IPS-11a (cell line): ENCODE measurements around the gene RSPO3.
A peak's percentile ranks its signal among the peaks of the same experiment; 100 is the strongest.

Experiments
- H3K4me3 ChIP-seq: one replicate; pipeline ENCODE4 v1.5.1; 2013; ENCODE audit warnings: low read depth, low read length, control low read depth

RSPO3 gene

GRCh38 chr6:127110712-127111111 is 7.8 kb upstream of the RSPO3 start:
- no peak overlapping the region for H3K4me3 ChIP-seq

GRCh38 chr6:127111526-127111925 is 6.9 kb upstream of the RSPO3 start:
- H3K4me3 ChIP-seq: no peak overlapping the region

DNA sequence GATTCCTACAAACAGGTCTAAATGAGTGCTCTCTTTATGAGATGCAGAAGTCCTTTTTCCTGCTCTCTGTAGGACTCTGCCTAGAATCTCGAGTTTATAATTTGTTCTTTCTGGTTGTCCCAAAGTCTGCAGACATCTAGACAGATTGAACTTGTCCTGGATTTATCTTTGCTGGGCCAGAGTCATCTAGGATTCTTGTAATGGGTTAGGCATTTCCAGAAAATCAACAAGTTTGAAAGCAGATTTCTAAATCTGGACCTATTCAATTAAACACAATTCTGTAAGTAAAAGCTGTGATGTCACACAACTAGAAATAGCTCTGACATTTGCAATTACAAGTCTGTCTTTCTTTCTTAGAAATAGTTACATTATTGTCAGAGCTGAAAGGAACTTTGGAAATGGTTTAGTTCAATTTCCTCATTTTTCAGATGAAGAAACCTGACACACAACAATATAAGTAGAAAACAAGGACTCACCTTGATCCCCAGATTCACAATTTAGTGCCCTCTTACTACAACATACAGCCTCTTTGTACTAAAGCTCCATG is 4.2 kb upstream of the RSPO3 start:
- no peak overlapping the region for H3K4me3 ChIP-seq

DNA sequence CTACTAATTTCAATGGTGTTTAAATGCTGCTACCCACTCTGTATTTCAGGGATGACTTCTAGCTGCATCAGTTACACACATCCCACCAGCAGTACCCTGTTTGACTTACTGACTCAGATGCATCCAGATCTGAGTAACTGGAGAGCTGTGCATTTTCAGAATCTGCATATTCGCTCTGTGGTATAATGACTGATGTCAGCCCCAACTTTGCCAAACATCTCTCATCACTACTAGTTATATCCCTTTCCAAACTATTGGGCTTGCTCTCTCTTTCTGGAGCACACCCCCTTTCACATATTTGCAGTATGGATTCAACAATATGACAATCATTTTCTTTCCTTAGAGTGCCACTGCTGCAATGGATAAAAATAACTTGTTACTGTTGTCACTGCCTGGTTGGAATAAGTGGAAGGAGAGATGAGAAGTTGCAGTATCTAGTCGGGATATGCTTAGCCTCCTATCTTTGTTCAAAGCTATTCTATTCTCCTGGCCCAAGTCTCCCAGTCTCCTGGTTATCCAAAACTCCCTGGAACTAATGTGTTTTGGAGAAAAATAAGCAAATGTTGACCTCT is 3.3 kb upstream of the RSPO3 start:
- H3K4me3 ChIP-seq: no peak overlapping the region

DNA sequence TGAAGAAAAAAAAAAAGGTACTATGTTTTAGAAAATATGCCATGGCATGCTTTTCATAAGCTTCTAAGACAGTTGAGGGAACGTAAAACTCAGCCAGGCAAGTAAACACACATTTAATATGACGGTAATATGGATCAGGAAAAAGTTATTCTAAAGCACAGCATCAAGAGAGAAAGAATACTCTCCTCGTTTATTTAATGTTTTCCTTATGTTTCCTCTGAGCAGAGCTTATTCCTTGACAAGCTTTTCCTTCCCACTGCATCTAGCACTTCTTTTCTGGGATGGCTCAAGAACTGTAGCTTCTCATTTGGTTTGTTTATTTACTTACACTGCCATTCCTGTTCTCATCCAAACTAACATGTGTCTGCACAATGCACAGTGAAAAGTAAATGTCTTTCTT is 2.7 kb upstream of the RSPO3 start:
- H3K4me3 ChIP-seq: no peak overlapping the region

DNA sequence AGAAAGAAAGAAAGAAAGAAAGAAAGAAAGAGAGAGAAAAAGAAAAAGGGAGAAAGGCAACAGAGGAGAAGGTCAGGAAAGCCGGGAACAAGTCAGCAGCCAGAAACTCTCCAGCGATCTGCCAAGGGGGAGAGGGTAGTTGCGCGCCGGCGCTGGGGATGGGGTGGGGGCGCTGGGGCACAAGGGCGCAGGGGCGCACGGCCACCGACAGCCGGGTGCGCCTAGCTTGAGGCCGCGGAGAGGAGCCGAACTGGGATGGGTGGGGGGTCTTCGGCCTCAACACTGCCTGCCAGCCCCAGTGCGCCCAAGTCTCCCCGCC is 533 bp upstream of the RSPO3 start:
- peak overlapping the region; percentile 63 for H3K4me3 ChIP-seq

DNA sequence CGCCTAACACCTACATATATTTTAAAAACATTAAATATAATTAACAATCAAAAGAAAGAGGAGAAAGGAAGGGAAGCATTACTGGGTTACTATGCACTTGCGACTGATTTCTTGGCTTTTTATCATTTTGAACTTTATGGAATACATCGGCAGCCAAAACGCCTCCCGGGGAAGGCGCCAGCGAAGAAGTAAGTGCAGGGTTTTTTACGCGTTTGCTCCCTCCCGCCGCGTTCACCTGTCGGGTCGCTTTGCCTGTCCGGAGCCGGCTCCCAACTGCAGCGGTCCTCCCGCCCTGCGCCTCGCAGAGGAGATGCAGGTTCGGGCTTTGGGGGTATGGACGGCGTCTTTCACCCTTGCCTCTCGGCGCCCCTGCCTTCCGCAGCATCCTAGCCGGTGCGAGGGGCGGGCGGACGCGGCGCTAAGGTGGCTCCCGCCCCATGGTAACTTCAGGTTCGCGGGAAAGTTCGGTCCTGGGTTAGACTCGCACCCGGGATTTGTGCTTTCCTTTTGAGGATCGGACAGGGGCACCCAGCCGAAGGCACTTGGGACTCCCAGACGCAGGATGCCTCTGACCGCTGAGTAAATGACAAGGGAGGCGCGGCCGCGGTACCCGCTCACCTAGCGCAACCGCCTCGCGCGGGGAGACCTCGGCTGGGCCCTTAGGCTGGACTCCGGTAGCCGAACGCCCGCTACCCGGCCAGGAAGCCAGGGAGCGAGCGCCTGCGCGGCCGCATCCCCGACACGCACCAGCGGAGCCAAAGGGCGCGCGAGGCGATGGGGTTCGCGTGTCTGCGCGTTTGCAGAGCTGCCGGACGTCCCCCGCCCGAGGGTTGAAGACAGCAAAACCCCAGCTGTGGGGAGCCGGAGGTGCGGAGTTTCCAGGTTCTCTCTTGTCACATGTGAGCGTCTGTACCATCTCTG is 891 bp downstream of the RSPO3 start:
- peak overlapping the region; percentile 49 for H3K4me3 ChIP-seq

- H3K4me3 ChIP-seq: peak overlapping the region; percentile 49
Measured at GRCh38 chr6:127120023-127120786, 1.7 kb downstream of the RSPO3 start.

- H3K4me3 ChIP-seq: no peak overlapping the region
Measured at GRCh38 chr6:127120787-127121636, 2.5 kb downstream of the RSPO3 start.

DNA sequence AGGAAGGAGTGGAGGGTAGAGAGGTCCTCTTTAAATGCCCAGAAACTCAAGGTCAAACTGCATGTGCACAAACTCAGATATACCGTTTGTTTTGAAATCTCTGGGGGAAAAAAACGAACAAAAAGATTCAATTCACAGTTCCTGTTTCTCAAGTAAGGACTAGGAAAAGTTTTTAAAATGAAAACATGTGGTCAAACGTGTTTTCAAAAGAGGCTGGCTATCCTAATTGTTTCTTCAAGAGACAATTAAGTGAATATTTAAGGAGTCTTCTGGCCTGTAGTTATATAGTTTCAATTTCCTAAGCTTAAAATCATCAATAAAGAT is 3.1 kb downstream of the RSPO3 start:
- no peak overlapping the region for H3K4me3 ChIP-seq

- no peak overlapping the region for H3K4me3 ChIP-seq
Measured at GRCh38 chr6:127124172-127124571, 5.7 kb downstream of the RSPO3 start.

DNA sequence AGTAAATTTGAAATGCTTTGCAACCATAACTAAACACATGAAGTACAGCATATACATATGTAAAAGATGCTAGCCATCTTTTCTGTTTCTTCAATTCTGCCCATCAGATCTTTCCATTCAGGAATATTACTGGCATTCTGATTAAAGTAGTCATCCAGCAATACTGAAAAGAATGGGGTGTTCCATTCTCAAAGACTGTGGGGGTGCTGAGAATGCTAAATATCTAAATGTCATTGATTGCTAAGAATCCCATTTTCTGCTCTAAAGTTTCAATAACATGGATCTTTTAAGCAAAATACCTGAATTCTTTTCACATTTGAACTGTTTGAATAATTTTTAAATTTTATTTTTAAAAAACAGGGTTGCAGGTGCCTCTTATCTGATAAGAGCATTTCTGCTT is 6.2 kb downstream of the RSPO3 start:
- no peak overlapping the region for H3K4me3 ChIP-seq

GRCh38 chr6:127128066-127128465 is 9.6 kb downstream of the RSPO3 start:
- no peak overlapping the region for H3K4me3 ChIP-seq

- no peak overlapping the region for H3K4me3 ChIP-seq
Measured at GRCh38 chr6:127129251-127129650, 10.8 kb downstream of the RSPO3 start.

- no peak overlapping the region for H3K4me3 ChIP-seq
Measured at GRCh38 chr6:127131275-127131674, 12.8 kb downstream of the RSPO3 start.

DNA sequence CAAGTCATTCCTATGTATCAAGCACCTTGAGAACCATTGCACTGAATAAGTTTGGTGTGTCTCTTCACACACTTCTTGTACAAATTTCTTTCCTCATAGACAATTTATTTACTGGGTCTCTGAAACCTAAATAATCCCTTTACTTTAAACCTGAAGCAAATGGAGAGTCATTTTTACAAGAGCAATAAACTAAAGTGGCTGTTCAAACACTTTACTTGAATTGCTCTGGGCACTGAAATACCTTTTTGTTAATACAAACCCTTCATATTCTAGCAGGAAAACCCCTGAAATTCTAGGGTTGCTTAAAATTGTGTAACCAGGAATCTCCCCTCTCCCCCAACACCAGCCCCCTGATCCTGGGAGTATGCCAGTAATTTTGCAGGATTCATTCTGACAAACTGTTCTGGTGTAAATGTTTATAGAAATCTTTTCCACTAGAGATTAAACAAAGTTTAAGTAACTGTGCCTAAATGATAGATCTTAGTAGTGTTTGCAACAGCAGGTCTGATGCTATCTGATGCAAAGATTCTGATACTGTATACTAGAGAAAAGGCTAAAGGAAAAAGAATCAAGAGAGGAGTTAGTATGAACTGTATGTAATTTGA is 13.4 kb downstream of the RSPO3 start:
- no peak overlapping the region for H3K4me3 ChIP-seq

- no peak overlapping the region for H3K4me3 ChIP-seq
Measured at GRCh38 chr6:127134136-127134535, 15.7 kb downstream of the RSPO3 start.

DNA sequence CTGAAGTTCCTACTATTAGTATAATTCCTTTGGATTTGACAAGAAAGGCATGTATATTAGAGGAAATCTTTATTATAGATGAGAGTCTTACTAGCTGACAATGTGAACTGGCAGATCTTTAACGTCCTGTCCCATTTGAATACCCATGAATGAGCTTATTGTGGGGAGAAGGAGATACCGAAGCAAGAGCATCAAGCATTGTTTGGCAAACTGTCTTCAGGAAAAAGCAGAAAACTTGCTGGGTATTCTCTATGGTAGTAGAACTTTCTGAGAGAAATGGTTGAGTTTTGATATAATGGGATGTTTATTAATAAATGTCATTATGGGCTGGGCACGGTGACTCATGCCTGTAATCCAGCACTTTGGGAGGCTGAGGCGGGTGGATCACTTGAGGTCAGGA is 18.3 kb downstream of the RSPO3 start:
- H3K4me3 ChIP-seq: no peak overlapping the region

GRCh38 chr6:127146932-127147331 is 28.5 kb downstream of the RSPO3 start:
- no peak overlapping the region for H3K4me3 ChIP-seq

DNA sequence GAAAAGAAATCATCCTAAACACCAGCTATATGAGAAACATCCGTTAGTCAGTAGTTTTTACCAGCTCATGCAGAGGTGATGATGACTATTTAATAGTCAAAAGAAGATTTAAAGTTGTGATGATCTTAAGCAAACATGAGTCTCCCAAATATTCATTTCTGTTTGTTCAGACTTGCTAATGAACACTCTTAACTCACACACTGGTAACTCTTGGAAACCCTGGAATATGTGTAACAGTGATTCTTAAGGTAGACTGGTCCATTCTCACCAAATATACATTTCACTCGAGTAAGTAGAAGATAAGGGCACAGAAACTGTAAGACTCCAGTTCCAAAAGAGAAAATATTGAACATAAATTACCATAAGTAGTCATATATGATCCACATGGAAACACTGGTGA is 29.1 kb downstream of the RSPO3 start:
- no peak overlapping the region for H3K4me3 ChIP-seq
